ENCODE results near the gene TBX21. TPM values are rescaled to one million over a fixed set of nuclear protein-coding genes. Genes with fewer than 3 reads are reported as not detected.

Gene TBX21
- total RNA-seq, 4 donors from 2014 or later: 0.80 TPM; not detected in 3

DNA sequence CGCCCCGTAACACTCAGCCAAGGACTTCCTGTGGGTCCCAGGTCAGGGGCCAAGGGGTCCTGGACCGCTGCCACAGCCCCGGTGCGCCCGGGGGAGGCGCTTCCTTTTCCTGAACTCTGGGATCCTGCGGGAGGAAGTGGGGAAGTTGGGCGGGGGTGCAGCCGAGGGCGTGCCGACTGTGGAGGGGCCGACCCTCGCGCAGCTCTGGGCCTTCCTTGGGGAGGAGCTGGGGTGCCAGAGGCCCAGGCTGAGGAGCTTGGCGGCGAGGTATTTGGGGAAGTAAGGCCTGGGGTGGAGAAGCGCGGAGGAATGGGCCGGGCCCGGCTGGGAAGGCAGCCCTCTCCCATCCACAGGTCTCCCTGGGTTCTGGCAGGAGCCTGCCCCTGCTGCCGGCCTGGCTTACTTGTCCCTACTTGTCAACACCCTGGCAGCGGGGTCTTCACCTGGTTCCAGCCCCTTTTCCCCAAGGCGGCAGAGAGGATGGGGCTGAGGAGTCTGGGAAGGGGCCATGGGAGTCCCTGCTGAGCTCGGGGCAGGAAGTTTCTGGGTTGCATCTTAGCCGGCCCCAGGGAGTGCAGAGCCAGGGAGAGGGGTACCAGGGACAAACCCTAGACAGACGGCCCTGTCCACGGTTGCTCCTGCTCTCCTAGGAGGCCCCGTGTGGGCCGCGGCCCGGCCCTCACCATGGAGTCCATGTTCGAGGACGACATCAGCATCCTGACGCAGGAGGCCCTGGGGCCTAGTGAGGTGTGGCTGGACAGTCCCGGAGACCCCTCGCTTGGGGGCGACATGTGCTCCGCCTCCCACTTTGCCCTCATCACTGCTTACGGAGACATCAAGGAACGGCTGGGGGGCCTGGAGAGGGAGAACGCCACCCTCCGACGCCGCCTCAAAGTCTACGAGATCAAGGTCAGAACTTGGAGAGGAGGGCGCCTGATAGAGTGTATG lies 37.3 kb upstream of the TBX21 start:
- Histone ChIP-seq H3K9me3 (no peaks in the 10 kb centered on the region), H3K36me3 (peaks cover 22% of the 10 kb centered on the region), H3K27ac (peak overlapping the region; percentile 88), H3K4me3 (peak overlapping the region; percentile 99), H3K27me3 (no peaks in the 10 kb centered on the region), H3K4me1 (peaks cover 30% of the 10 kb centered on the region)
- WGBS: 67% methylated on average over 20 of the region's 47 CpGs
- peak in 1 of 2 donors; percentile 86 for DNase-seq (ENCODE audit: low spot score in 2 of 2)
- TF ChIP-seq, protein P1, sequence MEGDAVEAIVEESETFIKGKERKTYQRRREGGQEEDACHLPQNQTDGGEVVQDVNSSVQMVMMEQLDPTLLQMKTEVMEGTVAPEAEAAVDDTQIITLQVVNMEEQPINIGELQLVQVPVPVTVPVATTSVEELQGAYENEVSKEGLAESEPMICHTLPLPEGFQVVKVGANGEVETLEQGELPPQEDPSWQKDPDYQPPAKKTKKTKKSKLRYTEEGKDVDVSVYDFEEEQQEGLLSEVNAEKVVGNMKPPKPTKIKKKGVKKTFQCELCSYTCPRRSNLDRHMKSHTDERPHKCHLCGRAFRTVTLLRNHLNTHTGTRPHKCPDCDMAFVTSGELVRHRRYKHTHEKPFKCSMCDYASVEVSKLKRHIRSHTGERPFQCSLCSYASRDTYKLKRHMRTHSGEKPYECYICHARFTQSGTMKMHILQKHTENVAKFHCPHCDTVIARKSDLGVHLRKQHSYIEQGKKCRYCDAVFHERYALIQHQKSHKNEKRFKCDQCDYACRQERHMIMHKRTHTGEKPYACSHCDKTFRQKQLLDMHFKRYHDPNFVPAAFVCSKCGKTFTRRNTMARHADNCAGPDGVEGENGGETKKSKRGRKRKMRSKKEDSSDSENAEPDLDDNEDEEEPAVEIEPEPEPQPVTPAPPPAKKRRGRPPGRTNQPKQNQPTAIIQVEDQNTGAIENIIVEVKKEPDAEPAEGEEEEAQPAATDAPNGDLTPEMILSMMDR (IDR thresholded peaks at IDR 0.05): no peak
- TF ChIP-seq POLR2AphosphoS5 (IDR thresholded peaks at IDR 0.05): no peak
- no peak for TF ChIP-seq POLR2A (IDR thresholded peaks at IDR 0.05)
- no peak for TF ChIP-seq EP300 (IDR thresholded peaks at IDR 0.05)

DNA sequence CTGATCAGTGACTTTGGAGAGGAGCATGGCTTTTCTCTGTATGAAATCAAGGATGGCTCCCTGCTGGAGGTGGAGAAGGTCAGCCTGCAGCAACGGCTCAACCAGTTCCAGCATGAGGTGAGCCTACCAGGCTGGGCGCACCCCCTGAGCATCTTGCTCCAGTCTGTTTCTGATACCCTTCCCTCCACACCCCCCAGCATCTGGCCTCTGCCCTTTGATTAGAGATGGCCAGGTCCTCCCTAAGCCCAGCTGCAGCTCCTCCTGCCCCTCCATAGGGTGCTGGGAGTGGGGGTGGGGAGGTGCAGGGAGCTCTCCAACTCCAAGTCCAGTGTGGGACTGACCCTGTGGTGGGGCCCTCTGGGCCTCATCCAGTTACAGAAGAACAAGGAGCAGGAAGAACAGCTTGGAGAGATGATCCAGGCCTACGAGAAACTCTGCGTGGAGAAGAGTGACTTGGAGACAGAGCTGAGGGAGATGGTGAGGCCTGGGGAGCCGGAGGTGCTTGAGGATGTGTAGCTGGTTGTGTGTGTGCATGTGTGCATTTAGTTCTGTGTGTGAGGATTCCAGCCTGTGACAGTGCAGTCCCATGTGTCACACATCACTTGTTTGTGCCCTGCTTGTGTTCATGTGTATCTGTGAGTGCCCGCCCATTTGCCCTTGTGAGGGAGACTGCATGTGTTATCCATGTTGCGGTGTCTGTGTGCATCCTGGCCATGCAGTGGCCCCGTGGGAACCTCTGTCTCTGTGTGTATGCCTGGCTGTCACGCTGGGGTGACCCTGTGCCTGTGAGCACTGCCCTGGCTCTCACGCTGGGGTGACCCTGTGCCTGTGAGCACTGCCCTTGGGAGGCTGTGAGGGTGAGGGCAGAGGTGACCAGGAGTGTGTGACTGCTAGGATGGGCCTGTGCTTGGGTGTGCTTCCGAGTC lies 36.1 kb upstream of the TBX21 start:
- no peak overlapping the region for H3K4me3 ChIP-seq
- WGBS: 65% methylated on average over 8 of the region's 11 CpGs
- no peak overlapping the region for H3K27ac ChIP-seq
- no peaks in the 10 kb centered on the region for H3K27me3 ChIP-seq
- TF ChIP-seq EP300 (IDR thresholded peaks at IDR 0.05) (no peak), POLR2AphosphoS5 (IDR thresholded peaks at IDR 0.05) (no peak), POLR2A (IDR thresholded peaks at IDR 0.05) (no peak)
- TF ChIP-seq, protein P1 (IDR thresholded peaks at IDR 0.05): no peak
- H3K9me3 ChIP-seq: no peaks in the 10 kb centered on the region
- no peak for DNase-seq (ENCODE audit: low spot score in 2 of 2)
- peaks cover 30% of the 10 kb centered on the region for H3K4me1 ChIP-seq
- peaks cover 25% of the 10 kb centered on the region for H3K36me3 ChIP-seq

DNA sequence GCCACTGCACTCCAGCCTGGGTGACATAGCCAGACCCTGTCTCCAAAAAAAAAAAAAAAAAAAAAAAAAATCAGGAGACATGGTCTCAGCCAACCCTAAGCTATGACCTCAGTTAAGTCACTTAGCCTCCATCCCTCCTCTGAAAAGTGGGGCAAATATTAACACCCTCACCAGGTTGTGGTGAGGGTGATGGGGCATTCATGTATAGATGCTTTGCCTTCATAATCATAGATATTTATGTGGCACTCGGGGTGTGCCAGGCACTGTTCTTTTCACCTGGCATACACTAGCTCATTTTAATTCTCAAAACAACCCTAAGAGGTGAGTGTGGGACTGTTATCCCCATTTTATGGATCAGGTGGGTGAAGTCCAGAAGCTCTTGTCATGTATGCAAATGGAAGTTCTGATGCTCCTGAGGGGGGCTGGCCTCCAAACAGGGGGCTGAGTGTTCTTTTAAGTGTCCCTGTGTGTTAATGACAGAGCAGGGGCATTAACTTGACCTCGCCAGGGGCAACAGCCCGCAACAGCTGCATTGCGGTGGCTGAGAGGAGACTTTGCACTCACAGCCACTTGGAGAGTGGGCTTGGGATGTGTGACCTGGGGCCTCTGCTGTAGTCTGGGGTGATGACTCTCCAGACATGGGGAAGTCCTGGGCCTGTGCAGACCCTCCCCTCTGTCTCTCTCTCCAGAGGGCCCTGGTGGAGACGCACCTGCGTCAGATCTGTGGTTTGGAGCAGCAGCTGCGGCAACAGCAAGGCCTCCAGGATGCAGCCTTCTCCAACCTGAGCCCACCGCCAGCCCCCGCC lies 34.9 kb upstream of the TBX21 start:
- Histone ChIP-seq H3K27ac (no peak overlapping the region), H3K4me1 (peaks cover 24% of the 10 kb centered on the region), H3K36me3 (peaks cover 25% of the 10 kb centered on the region), H3K27me3 (no peaks in the 10 kb centered on the region), H3K9me3 (no peaks in the 10 kb centered on the region), H3K4me3 (no peak overlapping the region)
- no peak for DNase-seq (ENCODE audit: low spot score in 2 of 2)
- TF ChIP-seq, protein P1 (IDR thresholded peaks at IDR 0.05): no peak
- WGBS: 67% methylated on average over 7 of the region's 9 CpGs

DNA sequence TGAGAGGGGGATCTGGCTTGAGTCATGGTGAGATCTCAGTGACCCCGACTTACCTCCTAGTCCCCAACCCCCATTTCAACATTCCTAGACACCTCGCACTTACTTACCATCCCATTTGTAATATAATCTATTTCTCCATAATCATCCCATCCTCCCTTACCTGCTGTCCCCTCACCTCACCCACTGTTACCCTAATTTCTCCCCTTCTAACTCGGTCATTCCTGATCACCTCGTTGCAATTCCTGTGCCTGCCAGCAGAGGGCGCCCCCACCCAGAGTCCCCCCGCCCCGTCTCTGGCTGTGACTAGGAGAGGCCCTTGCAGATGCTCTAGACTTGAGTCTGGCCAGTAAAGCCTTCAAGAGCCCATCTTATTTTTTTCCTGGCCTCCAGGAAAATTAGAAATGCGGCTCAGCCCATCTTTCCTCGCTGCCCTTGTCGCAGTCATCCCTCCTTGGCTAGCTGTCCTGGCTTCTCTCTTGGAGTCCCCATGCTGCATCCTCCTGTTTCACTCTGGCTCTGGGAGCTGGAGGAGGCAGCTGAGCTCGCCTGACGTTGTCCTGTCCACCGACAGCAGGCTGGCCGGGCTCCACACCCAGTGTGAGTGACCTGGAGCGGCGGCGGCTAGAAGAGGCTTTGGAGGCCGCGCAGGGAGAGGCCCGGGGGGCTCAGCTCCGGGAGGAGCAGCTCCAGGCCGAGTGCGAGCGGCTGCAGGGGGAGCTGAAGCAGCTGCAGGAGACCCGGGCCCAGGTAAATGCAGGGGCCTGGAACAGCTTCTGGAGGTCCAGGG lies 34.1 kb upstream of the TBX21 start:
- H3K9me3 ChIP-seq: no peaks in the 10 kb centered on the region
- 58% methylated on average over 17 of the region's 25 CpGs for WGBS
- peaks cover 25% of the 10 kb centered on the region for H3K36me3 ChIP-seq
- H3K27me3 ChIP-seq: no peaks in the 10 kb centered on the region
- no peak overlapping the region for H3K4me3 ChIP-seq
- TF ChIP-seq, protein P1 (IDR thresholded peaks at IDR 0.05): peak; percentile 49 to 96
- TF ChIP-seq POLR2A (IDR thresholded peaks at IDR 0.05): no peak
- TF ChIP-seq POLR2AphosphoS5 (IDR thresholded peaks at IDR 0.05): no peak
- TF ChIP-seq EP300 (IDR thresholded peaks at IDR 0.05): no peak
- H3K4me1 ChIP-seq: peaks cover 18% of the 10 kb centered on the region
- no peak for DNase-seq (ENCODE audit: low spot score in 2 of 2)
- H3K27ac ChIP-seq: no peak overlapping the region

Data from suprapubic skin (tissue), 4 donors.